Endothelial cell of umbilical vein (primary cell): Measurements from ENCODE around the gene RHOG. TPM values are rescaled to one million over a fixed set of nuclear protein-coding genes. Genes with fewer than 3 reads are reported as not detected.

Experiments
- BruUV-seq: library from RNA; stranded (reverse); fragments of 400-500 nt; replicated peaks from 2 replicates; lab custom pipeline; 2021; lab: Mats Ljungman, UMichigan
- CTCF ChIA-PET: fragments of 300-600, 350-600 bp; sonication (Branson Sonifier 250); formaldehyde crosslinking; loops from one replicate; lab custom pipeline; 2021; ENCODE audit warnings: antibody characterized with exemption, inconsistent platforms; lab: Charles Lee
- POLR2A ChIA-PET: fragments of 300-600, 350-600 bp; sonication (Branson Sonifier 250); formaldehyde crosslinking; loops from one replicate; lab custom pipeline; 2021; ENCODE audit warnings: antibody characterized with exemption, inconsistent platforms; lab: Charles Lee
- DNase-seq: peaks from one replicate; pipeline ENCODE4 v3.0.0-alpha.2; 2011; ENCODE audit warnings: low read depth, low spot score
- FAIRE-seq: peaks from 2 replicates; lab custom pipeline; 2011; peaks lifted over from hg19 to GRCh38; lab: Jason Lieb, UNC
- H2AFZ ChIP-seq: 2 replicates; pipeline ENCODE4 v1.6.0; 2012; ENCODE audit warnings: low read depth, low read length, control low read depth, inconsistent platforms
- H3K27ac ChIP-seq: 2 replicates; pipeline ENCODE4 v1.5.1; 2011; ENCODE audit warnings: low read depth, mild to moderate bottlenecking, control low read depth, low read length, moderate library complexity; ENCODE audit not compliant: insufficient read depth
- H3K27me3 ChIP-seq, 2 experiments: 2 replicates each; pipeline versions ENCODE4 v1.6.0 to v1.6.1; 2011; ENCODE audit warnings: low read length in 2 of 2, mixed read lengths in 1 of 2; ENCODE audit not compliant: control insufficient read depth in 2 of 2, insufficient read depth in 2 of 2
- H3K36me3 ChIP-seq, 2 experiments: 2 replicates in 1 of 2; 3 replicates in 1 of 2; pipeline ENCODE4 v1.5.1; 2011; ENCODE audit warnings: low read length in 2 of 2, mild to moderate bottlenecking in 1 of 2, moderate library complexity in 1 of 2; ENCODE audit not compliant: control insufficient read depth in 2 of 2, insufficient read depth in 2 of 2; ENCODE audit errors: extremely low read depth in 1 of 2
- H3K4me1 ChIP-seq: 3 replicates; pipeline ENCODE4 v1.5.1; 2011; ENCODE audit warnings: mild to moderate bottlenecking, low read length; ENCODE audit not compliant: control insufficient read depth, insufficient read depth; ENCODE audit errors: extremely low read depth
- H3K4me2 ChIP-seq: 2 replicates; pipeline ENCODE4 v1.6.1; 2011; ENCODE audit warnings: low read length, control low read depth, mixed read lengths; ENCODE audit not compliant: insufficient read depth
- H3K4me3 ChIP-seq, 3 experiments: fragments of 200-600 bp in 1 of 3; sonication (generic), shearing (Covaris generic) in 1 of 3; replicated peaks in 1 of 3; 2 replicates each; pipeline ENCODE4 v1.5.1; 2011 to 2016; ENCODE audit warnings: control low read depth in 3 of 3, low read length in 3 of 3, mild to moderate bottlenecking in 2 of 3, inconsistent platforms in 1 of 3, low read depth in 1 of 3, moderate library complexity in 1 of 3; ENCODE audit not compliant: insufficient read depth in 1 of 3
- H3K79me2 ChIP-seq: 2 replicates; pipeline ENCODE4 v1.6.0; 2012; ENCODE audit warnings: low read length, inconsistent platforms; ENCODE audit not compliant: control insufficient read depth, insufficient read depth
- H3K9ac ChIP-seq: replicated peaks from 2 replicates; pipeline ENCODE3; 2011; ENCODE audit warnings: low read length, control low read depth; ENCODE audit not compliant: insufficient read depth; ENCODE audit errors: extremely low read depth
- H3K9me1 ChIP-seq: replicated peaks from 3 replicates; pipeline ENCODE4 v1.6.0; 2011; ENCODE audit warnings: mild to moderate bottlenecking, low read length; ENCODE audit not compliant: control insufficient read depth, insufficient read depth; ENCODE audit errors: extremely low read depth
- H3K9me3 ChIP-seq: replicated peaks from 2 replicates; pipeline ENCODE4 v1.5.1; 2012; ENCODE audit warnings: low read length, inconsistent platforms; ENCODE audit not compliant: control insufficient read depth, insufficient read depth
- H4K20me1 ChIP-seq: replicated peaks from 2 replicates; pipeline ENCODE3; 2011; ENCODE audit warnings: mild to moderate bottlenecking, low read length; ENCODE audit not compliant: control insufficient read depth, insufficient read depth; ENCODE audit errors: extremely low read depth
- CTCF ChIP-seq, 2 donors: IDR thresholded peaks; 1 replicate in 1 of 2; 2 replicates in 1 of 2; pipeline ENCODE4 v1.5.1; 2011; ENCODE audit warnings: low read length in 2 of 2, mild to moderate bottlenecking in 2 of 2, moderate library complexity in 2 of 2, control low read depth in 1 of 2, inconsistent platforms in 1 of 2, low read depth in 1 of 2; ENCODE audit not compliant: insufficient read depth in 1 of 2; ENCODE audit errors: extremely low read depth in 1 of 2
- EZH2 ChIP-seq: IDR thresholded peaks from 2 replicates; pipeline ENCODE4 v1.6.1; 2012; ENCODE audit warnings: borderline replicate concordance, low read depth, mild to moderate bottlenecking, moderate library complexity, low read length, inconsistent platforms; ENCODE audit not compliant: severe bottlenecking
- JUN ChIP-seq: IDR thresholded peaks from 2 replicates; pipeline ENCODE4 v1.6.1; 2011; ENCODE audit warnings: borderline replicate concordance, low read depth; ENCODE audit not compliant: insufficient read length, insufficient read depth
- MAX ChIP-seq: IDR thresholded peaks from 2 replicates; pipeline ENCODE4 v1.6.1; 2011; ENCODE audit not compliant: insufficient read depth, insufficient read length
- POLR2A ChIP-seq: IDR thresholded peaks from 2 replicates; pipeline ENCODE4 v1.6.1; 2012; ENCODE audit warnings: low read depth, mild to moderate bottlenecking, control low read depth, low read length
- POLR2AphosphoS5 ChIP-seq: IDR thresholded peaks from 2 replicates; pipeline ENCODE4 v1.6.1; 2012; ENCODE audit warnings: low read depth, mild to moderate bottlenecking, control low read depth, low read length, moderate library complexity; ENCODE audit not compliant: insufficient read depth
- dilution Hi-C: fragments of 300-500 bp; cut with MboI; formaldehyde crosslinking; loops from one replicate; pipeline ENCODE4 v1.15.0; 2019; ENCODE audit warnings: low sequenced_read_pairs; ENCODE audit not compliant: extremely low pct_ligation_motif_present
- intact Hi-C: fragments of 100-400 bp; cut with micrococcal nuclease; formaldehyde crosslinking; loops from one replicate; pipeline ENCODE4 v1.10.0; 2022
- polyA plus RNA-seq, 4 experiments: library from polyadenylated mRNA; depleted of rRNA in 3 of 4; stranded (reverse) in 3 of 4; unstranded in 1 of 4; fragments of >200 nt; gene quantifications; 2 replicates each; pipeline versions ENCODE4 v1.2.1 to v1.2.3, GENCODE V29; 2011 to 2012; ENCODE audit warnings: missing spikeins in 1 of 4
- total RNA-seq: library from RNA; stranded (reverse); gene quantifications from 2 replicates; pipeline ENCODE4 v1.2.3, GENCODE V29; 2021

Gene RHOG
- total and polyA plus RNA-seq, 2 donors (not counting 3 experiments of a cell fraction or from before 2014, with no cell fraction given) = 69.0 to 119 TPM

GRCh38 chr11:3854977-3855807, 14.4 kb upstream of the RHOG start, which contains the start of gene STIM1:
Gene STIM1 (plus strand): TSS chr11:3855664. CDS start chr11:3856271, 607 bp downstream.
- Histone ChIP-seq H3K27ac (peak within 1 kb of the TSS; percentile 67), H2AFZ (peak within 1 kb of the TSS; percentile 88), H3K9ac (peak within 1 kb of the TSS; percentile 69), H3K36me3 (no peaks in the 10 kb centered on the region), H3K4me2 (peak within 1 kb of the TSS; percentile 51), H3K4me3 (peak within 1 kb of the TSS; percentile 33 to 88 (median 68)), H3K79me2 (peaks cover 7% of the 10 kb centered on the region), H3K9me3 (no peaks in the 10 kb centered on the region), H3K27me3 (no peaks in the 10 kb centered on the region), H3K9me1 (no peaks in the 10 kb centered on the region), H3K4me1 (peaks cover 15% of the 10 kb centered on the region), H4K20me1 (no peaks in the 10 kb centered on the region)
- dilution Hi-C loops = loop anchor here (25.0 kb wide), 1 partner anchor 207 kb away; no protein-coding TSS in a partner anchor
- peak; percentile 95 to 97 for TF ChIP-seq CTCF (IDR thresholded peaks at IDR 0.05; ENCODE audit: extremely low read depth in 1 of 2, insufficient read depth in 1 of 2, low read depth in 1 of 2, low read length in 2 of 2)
- peak; percentile 49 for TF ChIP-seq POLR2A
- TF ChIP-seq EZH2 = no peak
- peak; percentile 67 for TF ChIP-seq POLR2AphosphoS5
- no peak for TF ChIP-seq JUN
- peak; percentile 20 for TF ChIP-seq MAX
- TSS peak; percentile 82 for BruUV-seq
- DNase-seq (peak; percentile 94), FAIRE-seq (peak; percentile 93)
- CTCF ChIA-PET = interaction anchor here (0.7 to 13.5 kb wide), 71 partner anchors 10 to 332 kb away, joined by 3 to 871 read pairs (median 8); partner anchors contain the start of genes PGAP2, RHOG and RRM1
- POLR2A ChIA-PET = interaction anchor here (1.0 to 1.5 kb wide), 5 partner anchors 12 to 209 kb away, joined by 3 to 7 read pairs (median 4); partner anchors contain the start of gene RHOG
- intact Hi-C loops = loop anchor here (1.0 to 5.0 kb wide), 7 partner anchors 10 to 217 kb away; no protein-coding TSS in a partner anchor
